Liver (tissue), 9 donors: ENCODE data around the gene PPP1R10. TPM values are rescaled to one million over a fixed set of nuclear protein-coding genes. Genes with fewer than 3 reads are reported as not detected.

Source experiments
- DNase-seq: peaks from one replicate; pipeline ENCODE4 v3.0.0-alpha.2; 2017; ENCODE audit warnings: low spot score
- H3K27ac ChIP-seq, 2 donors: one replicate each; pipeline ENCODE4 v1.7.0; 2013; ENCODE audit warnings: inconsistent platforms in 2 of 2, low read length in 2 of 2, control low read depth in 1 of 2, low read depth in 1 of 2, mild to moderate bottlenecking in 1 of 2
- H3K27me3 ChIP-seq, 4 donors: one replicate each; pipeline versions ENCODE4 v1.6.1 to v1.7.0; 2013; ENCODE audit warnings: low read length in 3 of 4, inconsistent platforms in 1 of 4, mild to moderate bottlenecking in 1 of 4, moderate library complexity in 1 of 4; ENCODE audit not compliant: control insufficient read depth in 4 of 4, insufficient read depth in 4 of 4
- H3K36me3 ChIP-seq, 4 donors: one replicate each; pipeline versions ENCODE4 v1.6.1 to v1.7.0; 2013; ENCODE audit warnings: low read length in 3 of 4, mild to moderate bottlenecking in 3 of 4, low read depth in 1 of 4, moderate library complexity in 1 of 4; ENCODE audit not compliant: control insufficient read depth in 4 of 4, insufficient read depth in 3 of 4
- H3K4me1 ChIP-seq, 4 donors: one replicate each; pipeline versions ENCODE4 v1.6.1 to v1.7.0; 2013; ENCODE audit warnings: low read length in 3 of 4, mild to moderate bottlenecking in 3 of 4, moderate library complexity in 1 of 4; ENCODE audit not compliant: control insufficient read depth in 4 of 4, insufficient read depth in 4 of 4
- H3K4me3 ChIP-seq, 3 donors: one replicate each; pipeline versions ENCODE4 v1.6.1 to v1.7.0; 2013; ENCODE audit warnings: low read length in 3 of 3, control low read depth in 1 of 3, low read depth in 1 of 3, mild to moderate bottlenecking in 1 of 3
- H3K9ac ChIP-seq, 2 donors: one replicate each; pipeline ENCODE4 v1.7.0; 2013; ENCODE audit warnings: low read length in 2 of 2, mild to moderate bottlenecking in 2 of 2, moderate library complexity in 2 of 2, control low read depth in 1 of 2, low read depth in 1 of 2
- H3K9me3 ChIP-seq, 4 donors: one replicate each; pipeline versions ENCODE4 v1.6.1 to v1.7.0; 2013; ENCODE audit warnings: low read length in 3 of 4; ENCODE audit not compliant: control insufficient read depth in 4 of 4
- EGR1 ChIP-seq, 2 donors: IDR thresholded peaks; 2 replicates each; pipeline ENCODE4 v1.6.1; 2016 to 2018; ENCODE audit warnings: antibody characterized with exemption in 2 of 2, low read depth in 2 of 2
- FOXA1 ChIP-seq: IDR thresholded peaks from 2 replicates; pipeline ENCODE4 v1.6.1; 2016; ENCODE audit warnings: antibody characterized with exemption
- FOXA2 ChIP-seq: IDR thresholded peaks from 2 replicates; pipeline ENCODE4 v1.6.1; 2016; ENCODE audit warnings: antibody characterized with exemption
- HNF4A ChIP-seq, 2 donors: conservative IDR thresholded peaks; 2 replicates each; pipeline ENCODE4 v1.6.1; 2016; ENCODE audit warnings: antibody characterized with exemption in 2 of 2, mild to moderate bottlenecking in 2 of 2
- HNF4G ChIP-seq: IDR thresholded peaks from 2 replicates; pipeline ENCODE4 v1.6.1; 2016; ENCODE audit warnings: antibody characterized with exemption
- NR2F2 ChIP-seq: IDR thresholded peaks from 2 replicates; pipeline ENCODE4 v1.6.1; 2016; ENCODE audit warnings: antibody characterized with exemption
- RAD21 ChIP-seq, 2 donors: IDR thresholded peaks; 2 replicates each; pipeline ENCODE4 v1.6.1; 2016; ENCODE audit warnings: antibody characterized with exemption in 2 of 2, mild to moderate bottlenecking in 2 of 2
- YY1 ChIP-seq: IDR thresholded peaks from 2 replicates; pipeline ENCODE4 v1.6.1; 2016; ENCODE audit warnings: antibody characterized with exemption, mild to moderate bottlenecking
- WGBS: extraction: QIAGEN DNeasy Blood & Tissue Kit; methylation state at CpG from one replicate; pipeline ENCODE4 v1.1.7; 2013; 5-methylcytosine and 5-hydroxymethylcytosine counted together
- polyA plus RNA-seq, 2 donors: library from polyadenylated mRNA; stranded (reverse) in 1 of 2; unstranded in 1 of 2; fragments of 200-250 nt in 1 of 2; fragments of >200 nt in 1 of 2; fragmentation: Nextera tagmentation in 1 of 2; extraction: Ambion mirVana in 1 of 2; gene quantifications; one replicate each; pipeline versions ENCODE4 v1.2.1 to v1.2.3, GENCODE V29; 2013 to 2015
- total RNA-seq, 2 donors: library from RNA; depleted of rRNA; stranded (reverse); fragments of >200 nt; gene quantifications; one replicate each; pipeline ENCODE4 v1.2.3, GENCODE V29; 2014
- TF ChIP-seq, protein P1 (sequence below): fragments of 150-350 bp; IDR thresholded peaks from 2 replicates; pipeline ENCODE4 v1.5.1; 2017; ENCODE audit warnings: improper control_type of control experiment, low read depth, low read length; ENCODE audit not compliant: missing input control
- TF ChIP-seq, protein P2 (sequence below): IDR thresholded peaks from 2 replicates; pipeline ENCODE4 v1.6.1; 2016; ENCODE audit warnings: antibody characterized with exemption, mild to moderate bottlenecking
- TF ChIP-seq, protein P3 (sequence below): IDR thresholded peaks from 2 replicates; pipeline ENCODE4 v1.6.1; 2016; ENCODE audit warnings: antibody characterized with exemption
- TF ChIP-seq, protein P4 (sequence below): IDR thresholded peaks from 2 replicates; pipeline ENCODE4 v1.6.1; 2016; ENCODE audit warnings: antibody characterized with exemption
- donor health status: healthy.
- donor health status: healthy.
- donor health status: healthy.
- donor health status: healthy.
- donor health status: healthy.

The PPP1R10 gene
- total and polyA plus RNA-seq, 4 donors, result 11.1 to 21.1 (median 14.1) TPM

DNA sequence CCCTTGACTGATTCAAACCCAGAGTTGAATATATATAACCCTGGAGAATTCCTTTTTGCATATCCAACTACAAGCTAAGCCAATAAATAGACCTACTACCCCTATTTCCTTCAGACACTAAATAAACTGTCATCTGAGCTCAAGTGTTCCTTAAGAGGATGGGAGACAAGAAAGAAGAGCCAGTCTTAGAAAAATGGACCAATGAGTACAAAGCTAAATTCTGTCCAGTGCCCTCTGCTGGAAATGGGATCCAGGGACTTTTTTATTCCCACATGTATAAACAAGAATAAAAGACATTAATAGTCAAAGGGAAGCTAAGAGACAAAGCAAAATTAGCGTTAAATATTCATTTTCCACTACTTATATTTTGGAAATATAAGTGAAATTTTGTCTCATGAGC, 4.8 kb downstream of the PPP1R10 start:
- Histone ChIP-seq H3K36me3 (peaks cover 10 to 25% (median 23%) of the 10 kb centered on the region in 4 donors), H3K4me1 (peaks cover 2 to 23% (median 7%) of the 10 kb centered on the region in 4 donors), H3K27ac (no peak overlapping the region), H3K27me3 (no peaks in the 10 kb centered on the region), H3K4me3 (no peak overlapping the region), H3K9me3 (no peaks in the 10 kb centered on the region), H3K9ac (no peak overlapping the region)
- no peak for DNase-seq
- TF ChIP-seq HNF4G (no peak), RAD21 (IDR thresholded peaks at IDR 0.05) (peak in 1 of 2 donors; percentile 40), NR2F2 (no peak)
- TF ChIP-seq, protein P1, sequence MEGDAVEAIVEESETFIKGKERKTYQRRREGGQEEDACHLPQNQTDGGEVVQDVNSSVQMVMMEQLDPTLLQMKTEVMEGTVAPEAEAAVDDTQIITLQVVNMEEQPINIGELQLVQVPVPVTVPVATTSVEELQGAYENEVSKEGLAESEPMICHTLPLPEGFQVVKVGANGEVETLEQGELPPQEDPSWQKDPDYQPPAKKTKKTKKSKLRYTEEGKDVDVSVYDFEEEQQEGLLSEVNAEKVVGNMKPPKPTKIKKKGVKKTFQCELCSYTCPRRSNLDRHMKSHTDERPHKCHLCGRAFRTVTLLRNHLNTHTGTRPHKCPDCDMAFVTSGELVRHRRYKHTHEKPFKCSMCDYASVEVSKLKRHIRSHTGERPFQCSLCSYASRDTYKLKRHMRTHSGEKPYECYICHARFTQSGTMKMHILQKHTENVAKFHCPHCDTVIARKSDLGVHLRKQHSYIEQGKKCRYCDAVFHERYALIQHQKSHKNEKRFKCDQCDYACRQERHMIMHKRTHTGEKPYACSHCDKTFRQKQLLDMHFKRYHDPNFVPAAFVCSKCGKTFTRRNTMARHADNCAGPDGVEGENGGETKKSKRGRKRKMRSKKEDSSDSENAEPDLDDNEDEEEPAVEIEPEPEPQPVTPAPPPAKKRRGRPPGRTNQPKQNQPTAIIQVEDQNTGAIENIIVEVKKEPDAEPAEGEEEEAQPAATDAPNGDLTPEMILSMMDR, result peak; percentile 24
- 78% methylated on average over 1 of the region's 1 CpG for WGBS

DNA sequence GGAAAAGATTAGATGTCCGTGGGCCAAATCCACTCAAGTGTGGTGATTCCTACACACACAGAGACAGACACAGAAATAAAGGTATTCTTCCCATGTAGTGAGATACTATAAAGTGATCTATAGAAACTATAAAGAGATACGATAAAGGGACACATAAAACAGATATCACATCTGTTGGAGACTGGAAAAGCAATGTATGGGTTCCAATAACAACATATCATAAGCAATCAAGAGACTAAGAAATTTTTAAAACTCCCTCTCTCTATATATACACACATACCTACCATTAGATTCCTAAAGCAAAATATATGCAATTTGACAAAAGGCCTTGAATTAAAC, 5.2 kb downstream of the PPP1R10 start:
- WGBS, result 77% methylated on average over 2 of the region's 2 CpGs

DNA sequence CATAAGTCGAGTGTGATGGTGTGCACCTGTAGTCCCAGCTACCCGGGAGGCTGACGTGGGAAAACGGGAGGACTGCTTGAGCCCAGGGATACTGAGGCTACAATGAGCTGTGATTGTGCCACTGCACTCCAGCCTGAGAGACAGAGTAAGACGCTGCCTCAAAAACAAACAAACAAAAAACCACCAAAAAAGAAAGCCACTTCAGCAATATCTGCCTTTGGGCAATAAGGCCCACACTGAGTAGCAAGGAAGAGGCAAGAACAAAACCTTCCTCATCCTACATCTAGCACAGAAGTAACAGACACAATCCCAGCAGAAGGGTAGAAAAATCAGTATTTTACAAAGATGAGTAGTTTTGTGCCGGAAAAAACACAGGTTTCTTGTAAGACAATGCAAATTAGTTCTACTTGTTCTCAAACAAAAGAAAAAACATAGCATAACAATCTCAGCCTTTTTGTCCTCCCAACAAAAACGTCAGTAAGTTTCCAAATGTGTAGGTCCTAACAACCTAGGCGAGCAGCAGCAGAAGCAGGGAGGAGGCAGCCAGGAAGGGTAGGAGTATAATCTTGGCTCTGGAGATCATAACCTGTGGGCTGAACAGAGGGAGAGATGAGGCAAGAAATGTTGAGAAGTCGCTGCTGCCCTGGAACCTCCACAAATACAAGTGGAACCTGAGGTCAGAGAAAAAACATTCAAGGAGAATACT, 5.7 kb downstream of the PPP1R10 start:
- no peak overlapping the region for H3K27ac ChIP-seq
- no peak for DNase-seq
- 75% methylated on average over 9 of the region's 9 CpGs for WGBS
- H3K4me1 ChIP-seq, result peaks cover 2 to 23% (median 7%) of the 10 kb centered on the region in 4 donors
- H3K9ac ChIP-seq, result no peak overlapping the region
- no peaks in the 10 kb centered on the region for H3K9me3 ChIP-seq
- no peak overlapping the region for H3K4me3 ChIP-seq
- H3K27me3 ChIP-seq, result no peaks in the 10 kb centered on the region
- H3K36me3 ChIP-seq, result peaks cover 7 to 34% (median 30%) of the 10 kb centered on the region in 4 donors
- TF ChIP-seq RAD21 (IDR thresholded peaks at IDR 0.05), result no peak
- no peak for TF ChIP-seq HNF4G
- TF ChIP-seq FOXA1, result no peak
- TF ChIP-seq EGR1 (IDR thresholded peaks at IDR 0.05; ENCODE audit: low read depth in 2 of 2), result no peak
- TF ChIP-seq, protein P1, result no peak
- TF ChIP-seq NR2F2, result no peak
- TF ChIP-seq, protein P2, sequence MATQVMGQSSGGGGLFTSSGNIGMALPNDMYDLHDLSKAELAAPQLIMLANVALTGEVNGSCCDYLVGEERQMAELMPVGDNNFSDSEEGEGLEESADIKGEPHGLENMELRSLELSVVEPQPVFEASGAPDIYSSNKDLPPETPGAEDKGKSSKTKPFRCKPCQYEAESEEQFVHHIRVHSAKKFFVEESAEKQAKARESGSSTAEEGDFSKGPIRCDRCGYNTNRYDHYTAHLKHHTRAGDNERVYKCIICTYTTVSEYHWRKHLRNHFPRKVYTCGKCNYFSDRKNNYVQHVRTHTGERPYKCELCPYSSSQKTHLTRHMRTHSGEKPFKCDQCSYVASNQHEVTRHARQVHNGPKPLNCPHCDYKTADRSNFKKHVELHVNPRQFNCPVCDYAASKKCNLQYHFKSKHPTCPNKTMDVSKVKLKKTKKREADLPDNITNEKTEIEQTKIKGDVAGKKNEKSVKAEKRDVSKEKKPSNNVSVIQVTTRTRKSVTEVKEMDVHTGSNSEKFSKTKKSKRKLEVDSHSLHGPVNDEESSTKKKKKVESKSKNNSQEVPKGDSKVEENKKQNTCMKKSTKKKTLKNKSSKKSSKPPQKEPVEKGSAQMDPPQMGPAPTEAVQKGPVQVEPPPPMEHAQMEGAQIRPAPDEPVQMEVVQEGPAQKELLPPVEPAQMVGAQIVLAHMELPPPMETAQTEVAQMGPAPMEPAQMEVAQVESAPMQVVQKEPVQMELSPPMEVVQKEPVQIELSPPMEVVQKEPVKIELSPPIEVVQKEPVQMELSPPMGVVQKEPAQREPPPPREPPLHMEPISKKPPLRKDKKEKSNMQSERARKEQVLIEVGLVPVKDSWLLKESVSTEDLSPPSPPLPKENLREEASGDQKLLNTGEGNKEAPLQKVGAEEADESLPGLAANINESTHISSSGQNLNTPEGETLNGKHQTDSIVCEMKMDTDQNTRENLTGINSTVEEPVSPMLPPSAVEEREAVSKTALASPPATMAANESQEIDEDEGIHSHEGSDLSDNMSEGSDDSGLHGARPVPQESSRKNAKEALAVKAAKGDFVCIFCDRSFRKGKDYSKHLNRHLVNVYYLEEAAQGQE, result no peak
- no peak for TF ChIP-seq FOXA2
- TF ChIP-seq, protein P3, sequence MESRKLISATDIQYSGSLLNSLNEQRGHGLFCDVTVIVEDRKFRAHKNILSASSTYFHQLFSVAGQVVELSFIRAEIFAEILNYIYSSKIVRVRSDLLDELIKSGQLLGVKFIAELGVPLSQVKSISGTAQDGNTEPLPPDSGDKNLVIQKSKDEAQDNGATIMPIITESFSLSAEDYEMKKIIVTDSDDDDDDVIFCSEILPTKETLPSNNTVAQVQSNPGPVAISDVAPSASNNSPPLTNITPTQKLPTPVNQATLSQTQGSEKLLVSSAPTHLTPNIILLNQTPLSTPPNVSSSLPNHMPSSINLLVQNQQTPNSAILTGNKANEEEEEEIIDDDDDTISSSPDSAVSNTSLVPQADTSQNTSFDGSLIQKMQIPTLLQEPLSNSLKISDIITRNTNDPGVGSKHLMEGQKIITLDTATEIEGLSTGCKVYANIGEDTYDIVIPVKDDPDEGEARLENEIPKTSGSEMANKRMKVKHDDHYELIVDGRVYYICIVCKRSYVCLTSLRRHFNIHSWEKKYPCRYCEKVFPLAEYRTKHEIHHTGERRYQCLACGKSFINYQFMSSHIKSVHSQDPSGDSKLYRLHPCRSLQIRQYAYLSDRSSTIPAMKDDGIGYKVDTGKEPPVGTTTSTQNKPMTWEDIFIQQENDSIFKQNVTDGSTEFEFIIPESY, result no peak

More for the DNA sequence above, 5.2 kb downstream of the PPP1R10 start:
- peaks cover 10 to 29% (median 26%) of the 10 kb centered on the region in 4 donors for H3K36me3 ChIP-seq
- no peak for TF ChIP-seq HNF4A (conservative IDR thresholded peaks at IDR 0.05)
- TF ChIP-seq RAD21 (IDR thresholded peaks at IDR 0.05), result no peak
- TF ChIP-seq, protein P3, result no peak
- TF ChIP-seq EGR1 (IDR thresholded peaks at IDR 0.05; ENCODE audit: low read depth in 2 of 2), result no peak
- no peak for TF ChIP-seq HNF4G
- no peak for TF ChIP-seq YY1
- TF ChIP-seq, protein P4, sequence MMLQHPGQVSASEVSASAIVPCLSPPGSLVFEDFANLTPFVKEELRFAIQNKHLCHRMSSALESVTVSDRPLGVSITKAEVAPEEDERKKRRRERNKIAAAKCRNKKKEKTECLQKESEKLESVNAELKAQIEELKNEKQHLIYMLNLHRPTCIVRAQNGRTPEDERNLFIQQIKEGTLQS, result no peak
- TF ChIP-seq FOXA1, result no peak
- H3K9ac ChIP-seq, result no peak overlapping the region
- no peaks in the 10 kb centered on the region for H3K27me3 ChIP-seq
- DNase-seq, result no peak
- no peak overlapping the region for H3K4me3 ChIP-seq
- H3K4me1 ChIP-seq, result peaks cover 2 to 23% (median 7%) of the 10 kb centered on the region in 4 donors
- no peak overlapping the region for H3K27ac ChIP-seq
- H3K9me3 ChIP-seq, result no peaks in the 10 kb centered on the region
